DND-41 (cell line): Measurements from ENCODE around the gene SDCBP2.

ENCODE experiments used
- ATAC-seq: fragments of 200-7000 bp; cut with Tn5 transposase; 3 replicates; pipeline ENCODE4 v1.9.1; 2021; ENCODE audit warnings: low read depth; ENCODE audit not compliant: insufficient read depth
- DNase-seq: peaks from one replicate; pipeline ENCODE4 v3.0.0-alpha.2; 2020
- H2AFZ ChIP-seq: 2 replicates; pipeline ENCODE4 v1.6.0; 2012; ENCODE audit warnings: low read depth, low read length
- H3K27ac ChIP-seq: 2 replicates; pipeline ENCODE4 v1.5.1; 2012; ENCODE audit warnings: low read length, inconsistent platforms
- H3K27me3 ChIP-seq: fragments of 200-600 bp; sonication (generic); 2 replicates; pipeline ENCODE4 v1.6.0; 2012; ENCODE audit warnings: low read length, mild to moderate bottlenecking, inconsistent platforms; ENCODE audit not compliant: insufficient read depth, poor library complexity
- H3K36me3 ChIP-seq: 2 replicates; pipeline ENCODE4 v1.5.1; 2012; ENCODE audit warnings: low read length, inconsistent platforms; ENCODE audit not compliant: insufficient read depth
- H3K4me1 ChIP-seq: 2 replicates; pipeline ENCODE4 v1.5.1; 2012; ENCODE audit warnings: mild to moderate bottlenecking, low read length; ENCODE audit not compliant: insufficient read depth
- H3K4me2 ChIP-seq: 2 replicates; pipeline ENCODE4 v1.6.0; 2012; ENCODE audit warnings: mild to moderate bottlenecking, moderate library complexity, low read length, inconsistent platforms; ENCODE audit not compliant: insufficient read depth
- H3K4me3 ChIP-seq, 2 experiments: fragments of 200-600 bp in 1 of 2; shearing (Covaris generic) in 1 of 2; 2 replicates each; pipeline ENCODE4 v1.5.1; 2012 to 2016; ENCODE audit warnings: inconsistent platforms in 2 of 2, low read length in 2 of 2, mild to moderate bottlenecking in 2 of 2, low read depth in 1 of 2, moderate library complexity in 1 of 2
- H3K79me2 ChIP-seq: 2 replicates; pipeline ENCODE4 v1.6.0; 2012; ENCODE audit warnings: low read length, inconsistent platforms; ENCODE audit not compliant: insufficient read depth
- H3K9ac ChIP-seq: 2 replicates; pipeline ENCODE4 v1.6.0; 2012; ENCODE audit warnings: low read depth, mild to moderate bottlenecking, inconsistent platforms, low read length, moderate library complexity
- H3K9me3 ChIP-seq: 2 replicates; pipeline ENCODE4 v1.5.1; 2012; ENCODE audit warnings: low read length, moderate library complexity, mild to moderate bottlenecking, inconsistent platforms; ENCODE audit not compliant: insufficient read depth, severe bottlenecking
- H4K20me1 ChIP-seq: 2 replicates; pipeline ENCODE4 v1.6.0; 2012; ENCODE audit warnings: low read length; ENCODE audit not compliant: insufficient read depth
- EZH2 ChIP-seq: IDR thresholded peaks from 3 replicates; pipeline ENCODE4 v1.6.1; 2012; ENCODE audit warnings: borderline replicate concordance, low read depth, mild to moderate bottlenecking, moderate library complexity, low read length, inconsistent platforms; ENCODE audit not compliant: severe bottlenecking
- TF ChIP-seq, protein P1 (sequence below): IDR thresholded peaks from 2 replicates; pipeline ENCODE4 v1.5.1; 2012; ENCODE audit warnings: borderline replicate concordance, low read length, moderate library complexity, mild to moderate bottlenecking; ENCODE audit not compliant: poor library complexity, severe bottlenecking; ENCODE audit errors: extremely low read depth

The SDCBP2 gene

GRCh38 chr20:1341561-1342265, 12.8 kb upstream of the SDCBP2 start:
- DNase-seq (peak; percentile 3), ATAC-seq (no peak)
- Histone ChIP-seq H3K36me3 (peaks cover 12% of the 10 kb centered on the region), H2AFZ (no peak overlapping the region), H3K27ac (no peak overlapping the region; the same call in 1 of the 2 replicates), H3K4me3 (no peak overlapping the region), H3K4me2 (no peak overlapping the region), H3K9ac (no peak overlapping the region), H3K27me3 (no peaks in the 10 kb centered on the region), H3K4me1 (peaks cover 11% of the 10 kb centered on the region), H4K20me1 (peaks cover 18% of the 10 kb centered on the region), H3K79me2 (no peaks in the 10 kb centered on the region), H3K9me3 (no peaks in the 10 kb centered on the region)
- TF ChIP-seq, protein P1, sequence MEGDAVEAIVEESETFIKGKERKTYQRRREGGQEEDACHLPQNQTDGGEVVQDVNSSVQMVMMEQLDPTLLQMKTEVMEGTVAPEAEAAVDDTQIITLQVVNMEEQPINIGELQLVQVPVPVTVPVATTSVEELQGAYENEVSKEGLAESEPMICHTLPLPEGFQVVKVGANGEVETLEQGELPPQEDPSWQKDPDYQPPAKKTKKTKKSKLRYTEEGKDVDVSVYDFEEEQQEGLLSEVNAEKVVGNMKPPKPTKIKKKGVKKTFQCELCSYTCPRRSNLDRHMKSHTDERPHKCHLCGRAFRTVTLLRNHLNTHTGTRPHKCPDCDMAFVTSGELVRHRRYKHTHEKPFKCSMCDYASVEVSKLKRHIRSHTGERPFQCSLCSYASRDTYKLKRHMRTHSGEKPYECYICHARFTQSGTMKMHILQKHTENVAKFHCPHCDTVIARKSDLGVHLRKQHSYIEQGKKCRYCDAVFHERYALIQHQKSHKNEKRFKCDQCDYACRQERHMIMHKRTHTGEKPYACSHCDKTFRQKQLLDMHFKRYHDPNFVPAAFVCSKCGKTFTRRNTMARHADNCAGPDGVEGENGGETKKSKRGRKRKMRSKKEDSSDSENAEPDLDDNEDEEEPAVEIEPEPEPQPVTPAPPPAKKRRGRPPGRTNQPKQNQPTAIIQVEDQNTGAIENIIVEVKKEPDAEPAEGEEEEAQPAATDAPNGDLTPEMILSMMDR = no peak
- TF ChIP-seq EZH2 = no peak

DNA sequence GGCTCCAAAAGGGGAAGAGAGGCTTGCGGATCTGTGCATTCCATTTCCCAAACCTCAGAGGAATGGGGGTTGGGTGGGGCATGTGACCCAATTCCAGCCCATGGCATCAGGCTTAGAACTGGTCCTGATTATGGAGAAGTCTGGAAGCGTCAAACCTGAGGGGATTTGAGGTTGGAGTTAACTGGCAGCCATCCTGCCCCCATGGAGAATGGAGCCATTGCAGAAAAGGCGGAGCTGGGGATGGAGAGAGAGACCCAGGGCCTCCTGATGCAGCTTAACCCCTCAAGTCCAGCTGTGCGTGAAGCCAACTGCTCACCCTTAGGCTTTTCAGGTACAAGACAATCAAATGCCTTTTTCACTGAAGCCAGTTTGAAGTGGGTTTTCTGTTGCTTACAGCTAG, 9.9 kb upstream of the SDCBP2 start:
- H3K27me3 ChIP-seq = no peaks in the 10 kb centered on the region
- H3K4me1 ChIP-seq = no peaks in the 10 kb centered on the region
- H3K79me2 ChIP-seq = peaks cover 5% of the 10 kb centered on the region; the same call in 1 of the 2 replicates
- H4K20me1 ChIP-seq = peaks cover 33% of the 10 kb centered on the region
- DNase-seq (peak; percentile 1), ATAC-seq (no peak)
- H3K36me3 ChIP-seq = peaks cover 25% of the 10 kb centered on the region
- H3K4me2 ChIP-seq = no peak overlapping the region
- no peaks in the 10 kb centered on the region for H3K9me3 ChIP-seq
- no peak overlapping the region for H3K9ac ChIP-seq
- H3K27ac ChIP-seq = no peak overlapping the region
- TF ChIP-seq, protein P1 = no peak
- no peak for TF ChIP-seq EZH2
- H2AFZ ChIP-seq = no peak overlapping the region
- no peak overlapping the region for H3K4me3 ChIP-seq

DNA sequence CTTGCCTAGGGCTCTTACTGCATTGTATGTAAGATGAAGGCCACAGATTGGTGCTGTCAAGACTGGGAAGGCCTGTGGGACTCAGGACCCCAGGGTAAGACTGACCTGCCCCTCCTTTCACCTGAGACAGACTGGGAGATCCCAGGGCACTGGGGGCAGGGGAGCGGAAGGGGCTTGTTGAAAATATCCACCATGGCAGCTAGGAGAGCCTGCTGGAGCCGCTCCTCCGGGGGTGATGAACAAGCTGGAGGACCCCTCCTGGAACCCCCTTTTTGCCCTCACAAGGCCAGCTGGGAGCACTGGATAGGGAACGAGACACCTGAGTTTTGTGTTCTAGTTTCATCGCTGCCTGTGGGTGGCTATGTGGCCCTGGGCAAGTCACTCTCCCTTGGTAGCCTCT, 9.2 kb upstream of the SDCBP2 start:
- Histone ChIP-seq H3K9ac (no peak overlapping the region), H3K4me1 (no peaks in the 10 kb centered on the region), H3K27me3 (no peaks in the 10 kb centered on the region), H3K9me3 (no peaks in the 10 kb centered on the region), H3K27ac (no peak overlapping the region), H4K20me1 (peaks cover 38% of the 10 kb centered on the region), H3K4me3 (no peak overlapping the region), H3K36me3 (peaks cover 30% of the 10 kb centered on the region), H2AFZ (no peak overlapping the region), H3K4me2 (no peak overlapping the region), H3K79me2 (peaks cover 5% of the 10 kb centered on the region; the same call in 1 of the 2 replicates)
- TF ChIP-seq, protein P1 = no peak
- TF ChIP-seq EZH2 = no peak
- DNase-seq (peak; percentile 2), ATAC-seq (no peak)
